GM18505 (cell line): ENCODE data around the gene PCA3.

Experiments
- ATAC-seq: cut with Tn5 transposase; IDR thresholded peaks from one replicate; pipeline ENCODE4 v1.9.1; 2021; ENCODE audit not compliant: unreplicated experiment
- POLR2A ChIP-seq: IDR thresholded peaks from 4 replicates; pipeline ENCODE4 v1.6.1; 2011; ENCODE audit warnings: borderline replicate concordance; ENCODE audit not compliant: insufficient read depth, insufficient read length; ENCODE audit errors: extremely low read depth

PCA3 gene

GRCh38 chr9:76764138-76764537, at the start of gene PCA3:
Gene PCA3 (plus strand): TSS chr9:76764438.
- no peak for ATAC-seq

DNA sequence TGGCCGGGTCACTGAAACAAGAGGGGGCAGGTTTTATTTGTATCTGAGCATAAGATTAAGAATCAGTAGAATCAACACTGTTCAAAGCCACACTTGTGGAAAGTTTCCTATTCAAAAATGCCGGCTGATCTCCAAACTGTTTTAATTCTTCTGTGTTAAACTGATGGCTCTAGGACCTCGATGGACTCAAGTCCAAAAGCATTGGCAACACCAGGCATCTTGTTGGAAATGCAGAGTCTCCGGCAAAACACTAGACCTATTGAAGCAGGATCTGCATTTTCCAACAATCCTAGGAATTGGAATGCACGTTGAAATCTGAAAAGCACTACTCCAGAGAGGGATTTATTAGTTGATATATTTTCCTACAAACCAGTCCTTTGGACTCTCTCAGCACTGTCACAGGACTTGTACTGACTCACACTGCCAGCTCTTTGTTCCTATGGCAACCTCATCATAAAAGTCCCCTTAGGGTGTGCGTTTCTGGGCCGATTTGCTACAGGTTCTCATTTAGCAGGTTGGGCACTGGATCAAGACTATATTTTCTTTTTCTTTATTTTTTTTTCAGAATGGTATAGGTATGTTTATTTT, 48.1 kb upstream of the PCA3 start:
- ATAC-seq = no peak
- TF ChIP-seq POLR2A = no peak

More at GRCh38 chr9:76764138-76764537, at the start of gene PCA3:
- TF ChIP-seq POLR2A = no peak

DNA sequence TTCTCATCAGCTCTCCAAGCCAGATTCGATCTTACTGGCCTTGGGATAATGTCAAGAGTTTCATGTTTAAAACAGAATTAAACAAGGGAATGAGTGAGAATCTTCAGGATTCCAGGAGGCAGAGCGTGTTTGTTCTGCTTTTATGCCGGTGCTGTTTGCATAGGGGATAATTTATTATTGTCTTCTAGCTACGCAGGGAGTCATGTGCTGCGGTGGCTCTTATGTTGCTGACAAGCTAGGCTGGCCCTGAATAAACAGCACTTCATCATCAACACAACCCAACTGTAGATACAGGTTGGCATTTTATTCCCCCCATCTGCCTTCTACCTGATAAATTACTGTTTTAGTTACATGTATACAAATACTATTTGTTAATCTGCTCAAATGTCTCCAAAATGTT, 47.1 kb upstream of the PCA3 start:
- TF ChIP-seq POLR2A = no peak
- no peak for ATAC-seq

DNA sequence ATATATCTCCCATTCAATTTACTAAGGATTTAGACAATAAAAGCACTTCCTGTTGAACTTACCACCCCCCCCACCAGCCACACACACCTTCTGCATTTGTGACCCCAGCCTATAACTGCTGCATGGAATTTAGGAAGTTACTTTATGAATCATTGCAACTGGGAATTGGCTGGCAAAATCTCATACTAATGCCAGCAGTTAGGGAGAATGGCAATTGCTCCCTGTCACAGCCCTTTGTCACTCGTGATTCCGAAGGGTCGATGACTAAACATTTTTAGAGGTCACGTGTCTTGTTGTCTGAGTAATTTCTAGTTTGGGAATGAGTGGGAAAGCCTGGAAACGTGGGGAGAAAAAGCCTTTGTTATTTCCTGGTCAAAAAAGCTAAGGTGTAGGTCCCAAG, 46.6 kb upstream of the PCA3 start:
- no peak for ATAC-seq
- no peak for TF ChIP-seq POLR2A

- TF ChIP-seq POLR2A = no peak
- no peak for ATAC-seq
Measured at GRCh38 chr9:76718166-76718565, 46.1 kb upstream of the PCA3 start.

- no peak for TF ChIP-seq POLR2A
- ATAC-seq = no peak
Measured at GRCh38 chr9:76720245-76720644, 44.0 kb upstream of the PCA3 start.

DNA sequence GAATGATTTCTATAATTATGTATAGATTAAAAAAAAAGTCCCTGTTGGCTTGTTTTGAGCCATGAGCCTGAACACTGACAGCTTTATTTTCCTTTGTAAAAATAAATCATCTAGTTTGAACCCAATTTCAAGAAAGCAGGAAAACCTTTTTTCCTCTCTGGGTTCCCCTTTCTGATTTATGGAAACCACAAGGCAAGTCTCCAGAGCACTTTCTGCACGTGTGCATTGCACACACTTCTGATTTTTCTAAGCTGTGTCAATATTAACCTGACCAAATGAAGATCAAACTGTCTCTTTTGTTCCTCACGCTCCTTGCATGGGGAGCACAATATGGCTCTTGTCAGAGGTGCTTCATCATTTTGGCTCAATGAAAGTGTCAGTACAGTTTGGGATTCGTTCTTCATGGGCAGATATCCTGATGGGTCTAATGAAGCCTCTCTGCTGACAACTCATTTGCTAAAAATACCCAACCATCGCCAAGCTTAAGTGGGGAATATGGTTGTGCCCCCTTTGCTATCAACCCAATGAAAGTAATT, 39.2 kb upstream of the PCA3 start:
- TF ChIP-seq POLR2A = no peak
- no peak for ATAC-seq

GRCh38 chr9:76725885-76726284, 38.4 kb upstream of the PCA3 start:
- TF ChIP-seq POLR2A = no peak
- no peak for ATAC-seq

- TF ChIP-seq POLR2A = no peak
- ATAC-seq = no peak
Measured at GRCh38 chr9:76729116-76729515, 35.1 kb upstream of the PCA3 start.

DNA sequence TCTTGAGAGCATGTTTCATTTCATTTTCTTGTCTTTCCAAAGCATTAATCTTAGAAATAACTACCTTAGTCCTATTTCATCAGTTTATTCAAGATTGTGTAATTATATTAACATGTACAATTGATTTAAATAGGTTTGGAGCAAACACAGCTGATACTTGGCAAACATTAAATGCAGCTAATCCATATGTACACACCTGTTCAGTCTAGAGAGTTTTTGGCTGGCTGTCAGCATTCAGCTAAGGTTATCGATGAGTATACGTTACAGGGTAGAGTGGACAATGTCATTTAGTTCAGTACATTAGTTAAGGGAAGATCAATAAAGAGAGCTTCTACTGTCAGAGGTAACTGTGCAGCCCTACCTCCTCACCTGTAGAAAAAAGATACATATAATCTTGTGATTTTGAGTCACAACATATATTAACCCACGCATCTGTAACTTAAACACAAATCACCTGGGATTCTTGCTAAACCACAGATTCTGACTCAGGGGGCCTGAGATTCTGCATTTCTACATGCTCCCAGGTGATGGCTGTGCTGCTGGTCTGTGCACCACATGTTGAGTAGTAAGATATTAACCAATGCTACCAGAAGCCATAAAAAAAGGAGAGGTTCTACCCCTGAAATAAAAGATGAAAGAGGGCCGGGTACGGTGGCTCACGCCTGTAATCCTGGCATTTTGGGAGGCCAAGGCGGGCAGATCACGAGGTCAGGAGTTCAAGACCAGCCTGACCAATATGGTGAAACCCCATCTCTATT, 34.1 kb upstream of the PCA3 start:
- TF ChIP-seq POLR2A = no peak
- ATAC-seq = no peak

DNA sequence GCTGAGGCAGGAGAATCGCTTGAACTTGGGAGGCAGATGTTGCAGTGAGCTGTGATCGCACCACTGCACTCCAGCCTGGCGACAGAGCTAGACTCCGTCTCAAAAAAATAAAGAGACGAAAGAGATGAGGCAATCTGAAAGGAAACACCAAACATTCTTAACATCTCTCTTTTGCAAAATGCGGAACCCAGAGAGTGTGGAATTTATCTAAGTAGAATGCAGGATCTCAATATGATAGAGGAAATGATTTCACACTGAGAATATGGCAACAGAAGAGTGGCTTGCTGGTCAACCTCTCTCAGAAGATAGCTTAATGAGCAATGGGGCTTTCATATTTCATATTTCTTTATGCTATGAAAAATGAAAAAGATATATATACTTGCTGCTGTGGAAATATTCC, 33.4 kb upstream of the PCA3 start:
- no peak for ATAC-seq

DNA sequence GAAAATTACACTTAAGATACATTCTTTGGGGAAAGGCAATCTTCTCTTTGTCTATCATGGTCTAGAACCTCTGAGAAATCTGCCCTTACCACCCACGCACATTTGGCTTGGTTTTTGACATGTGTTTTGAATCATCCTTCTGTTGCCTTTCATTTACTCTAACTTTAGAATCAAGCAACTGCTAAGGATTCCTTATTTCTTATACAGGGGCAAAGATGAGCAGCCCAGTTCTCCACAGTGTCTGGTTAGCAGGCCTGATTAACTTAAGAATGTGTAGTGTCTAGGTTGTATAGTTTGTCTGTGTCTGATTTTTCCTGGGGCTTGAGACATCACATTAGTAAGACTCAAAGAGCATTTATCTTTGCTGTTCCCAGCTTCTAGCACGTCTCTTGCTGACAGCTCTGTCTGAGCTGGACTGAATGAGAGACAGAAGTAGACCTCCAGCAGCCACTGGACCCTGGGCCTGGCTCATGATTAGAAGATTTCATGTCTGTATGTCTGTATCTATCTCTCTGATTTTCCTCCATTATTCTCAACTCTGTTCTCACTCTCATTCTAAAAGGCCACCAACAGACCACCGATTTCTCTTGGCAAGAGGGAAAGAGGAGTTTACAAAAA, 31.8 kb upstream of the PCA3 start:
- no peak for ATAC-seq

More for the DNA sequence above, 33.4 kb upstream of the PCA3 start:
- no peak for TF ChIP-seq POLR2A

DNA sequence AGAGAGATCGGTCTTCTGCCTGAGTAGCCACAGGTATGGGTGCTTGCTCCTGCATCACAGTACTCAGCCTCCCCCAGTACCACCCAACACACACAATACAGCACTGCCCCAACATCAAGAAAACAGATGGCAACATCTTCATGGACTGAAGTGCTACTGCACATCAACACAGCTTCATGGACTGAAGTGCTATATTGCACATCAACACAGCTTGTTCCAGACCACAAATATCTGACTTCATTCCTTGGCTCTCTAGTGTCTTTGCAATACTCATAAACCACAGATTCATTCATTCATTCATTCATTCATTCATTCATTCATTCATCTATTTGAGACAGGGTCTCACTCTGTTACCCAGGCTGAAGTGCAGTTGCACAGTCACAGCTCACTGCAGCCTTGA, 31.1 kb upstream of the PCA3 start:
- no peak for TF ChIP-seq POLR2A
- no peak for ATAC-seq

More for the DNA sequence above, 31.8 kb upstream of the PCA3 start:
- TF ChIP-seq POLR2A = no peak

DNA sequence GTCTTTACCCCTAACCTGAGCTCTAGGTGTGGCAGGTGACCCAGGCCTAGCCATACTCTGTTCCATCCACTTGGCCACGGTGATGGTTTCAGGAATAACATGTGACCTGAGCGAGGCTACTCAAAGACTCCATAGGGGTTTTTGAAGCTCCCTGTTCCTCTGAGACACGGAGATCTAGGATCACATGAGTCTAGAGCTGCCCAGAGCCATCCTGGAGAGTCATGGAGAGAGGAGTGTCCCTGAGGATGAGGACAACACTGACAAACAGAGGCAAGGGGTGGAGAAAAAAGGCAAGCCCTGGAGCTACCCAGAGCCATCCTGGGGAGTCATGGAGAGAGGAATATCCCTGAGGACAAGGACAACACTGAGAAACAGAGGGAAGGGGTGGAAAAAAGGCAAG, 29.5 kb upstream of the PCA3 start:
- ATAC-seq = no peak
- TF ChIP-seq POLR2A = no peak
